Mononuclear cell (primary cell): ENCODE data around the gene ORC5. TPM values are rescaled to one million over a fixed set of nuclear protein-coding genes. Genes with fewer than 3 reads are reported as not detected.

Experiments used
- H3K27me3 ChIP-seq: 2 replicates; pipeline ENCODE4 v1.6.0; 2011; ENCODE audit warnings: low read length, control low read depth; ENCODE audit not compliant: insufficient read depth
- H3K4me1 ChIP-seq: 2 replicates; pipeline ENCODE4 v1.5.1; 2011; ENCODE audit warnings: mild to moderate bottlenecking, low read length, control low read depth; ENCODE audit not compliant: insufficient read depth
- H3K4me3 ChIP-seq: 2 replicates; pipeline ENCODE4 v1.5.1; 2011; ENCODE audit warnings: mild to moderate bottlenecking, low read length, moderate library complexity
- H3K9me3 ChIP-seq: 2 replicates; pipeline ENCODE4 v1.5.1; 2011; ENCODE audit warnings: low read depth, mild to moderate bottlenecking, control low read depth, low read length
- total RNA-seq: library from RNA; depleted of rRNA; stranded (reverse); fragments of >200 nt; gene quantifications from one replicate; pipeline ENCODE4 v1.2.3, GENCODE V29; 2012

Gene ORC5
- total RNA-seq, 1 donor, result 19.4 TPM

- H3K27me3 ChIP-seq, result no peaks in the 10 kb centered on the region
Observed at GRCh38 chr7:104124893-104125477, 82.8 kb downstream of the ORC5 start.

GRCh38 chr7:104124469-104124868 is 83.3 kb downstream of the ORC5 start:
- Histone ChIP-seq H3K4me1 (no peaks in the 10 kb centered on the region), H3K27me3 (no peaks in the 10 kb centered on the region), H3K9me3 (no peaks in the 10 kb centered on the region), H3K4me3 (no peak overlapping the region)

More at GRCh38 chr7:104124893-104125477, 82.8 kb downstream of the ORC5 start:
- Histone ChIP-seq H3K4me3 (no peak overlapping the region), H3K4me1 (no peaks in the 10 kb centered on the region), H3K9me3 (no peaks in the 10 kb centered on the region)

GRCh38 chr7:104123786-104124185 is 84.0 kb downstream of the ORC5 start:
- Histone ChIP-seq H3K4me1 (no peaks in the 10 kb centered on the region), H3K27me3 (no peaks in the 10 kb centered on the region), H3K9me3 (no peaks in the 10 kb centered on the region), H3K4me3 (no peak overlapping the region)

GRCh38 chr7:104113788-104114187 is 94.0 kb downstream of the ORC5 start:
- H3K4me3 ChIP-seq, result no peak overlapping the region
- no peaks in the 10 kb centered on the region for H3K4me1 ChIP-seq
- H3K9me3 ChIP-seq, result no peaks in the 10 kb centered on the region
- H3K27me3 ChIP-seq, result peaks cover 5% of the 10 kb centered on the region

DNA sequence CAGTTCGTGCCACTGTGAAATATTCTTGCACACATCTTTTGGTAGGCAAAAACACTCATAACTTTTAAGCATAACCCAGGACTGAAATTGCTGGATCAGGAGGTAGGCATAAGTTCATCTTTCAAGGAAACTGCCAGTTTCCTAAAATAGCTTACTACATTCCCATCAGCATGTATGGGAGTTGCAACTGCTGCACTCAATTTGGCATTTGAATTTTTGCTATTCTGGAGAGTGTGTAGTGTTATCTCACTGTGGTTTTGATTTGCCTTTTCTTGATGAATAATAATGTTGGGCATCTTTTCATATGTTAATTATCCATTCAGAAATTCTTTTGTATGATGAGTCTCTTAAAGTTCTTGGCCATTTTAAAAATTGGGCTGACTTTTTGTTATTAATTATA is 95.2 kb downstream of the ORC5 start:
- peaks cover 5% of the 10 kb centered on the region for H3K27me3 ChIP-seq
- H3K4me3 ChIP-seq, result no peak overlapping the region
- no peaks in the 10 kb centered on the region for H3K4me1 ChIP-seq
- H3K9me3 ChIP-seq, result no peaks in the 10 kb centered on the region

- Histone ChIP-seq H3K4me1 (no peaks in the 10 kb centered on the region), H3K9me3 (no peaks in the 10 kb centered on the region), H3K27me3 (peaks cover 5% of the 10 kb centered on the region), H3K4me3 (no peak overlapping the region)
Observed at GRCh38 chr7:104111271-104111670, 96.5 kb downstream of the ORC5 start.

DNA sequence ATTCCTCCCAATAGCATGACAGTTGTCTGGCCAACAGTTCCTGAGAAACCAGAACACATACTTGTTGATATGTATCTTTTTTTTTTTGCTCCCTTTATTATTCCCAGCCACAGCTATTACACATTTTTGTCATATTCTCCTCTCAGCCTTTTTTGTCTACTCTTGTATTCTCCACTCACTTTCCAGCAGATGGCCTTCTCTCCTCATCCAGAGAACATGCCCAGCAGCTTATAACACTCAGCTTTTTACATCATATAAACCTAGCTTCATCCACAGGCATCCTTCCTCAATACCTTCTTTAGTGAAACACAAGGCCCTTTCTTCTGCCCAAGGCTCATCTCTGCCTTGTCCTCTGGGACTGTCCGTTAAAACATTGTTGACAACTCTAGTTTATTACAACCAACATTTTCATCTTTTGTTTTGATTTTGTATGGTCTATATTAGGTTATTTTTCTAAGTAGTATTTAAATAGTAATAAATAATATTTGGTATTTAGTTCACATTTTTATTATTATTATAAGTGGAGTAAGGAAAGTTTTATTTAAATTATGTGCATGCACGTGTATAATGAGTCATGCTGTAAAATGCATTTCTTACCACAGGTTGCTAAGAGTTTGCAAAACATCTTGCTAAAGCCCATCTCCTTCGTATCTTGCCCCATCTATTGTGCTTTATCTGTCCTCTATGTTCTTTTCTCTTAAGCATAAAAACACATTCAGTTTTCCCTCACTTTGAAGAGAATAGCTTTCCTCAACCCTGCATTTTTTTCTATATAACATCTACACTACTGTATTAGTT is 101.5 kb downstream of the ORC5 start:
- Histone ChIP-seq H3K4me3 (no peak overlapping the region), H3K27me3 (peaks cover 4% of the 10 kb centered on the region), H3K9me3 (no peaks in the 10 kb centered on the region), H3K4me1 (no peaks in the 10 kb centered on the region)

GRCh38 chr7:104098890-104099289 is 108.9 kb downstream of the ORC5 start:
- Histone ChIP-seq H3K27me3 (no peaks in the 10 kb centered on the region), H3K4me3 (no peak overlapping the region), H3K9me3 (no peaks in the 10 kb centered on the region), H3K4me1 (no peaks in the 10 kb centered on the region)

- H3K27me3 ChIP-seq, result no peaks in the 10 kb centered on the region
- no peaks in the 10 kb centered on the region for H3K4me1 ChIP-seq
- no peaks in the 10 kb centered on the region for H3K9me3 ChIP-seq
- H3K4me3 ChIP-seq, result no peak overlapping the region
Observed at GRCh38 chr7:104096683-104097082, 111.1 kb downstream of the ORC5 start.

DNA sequence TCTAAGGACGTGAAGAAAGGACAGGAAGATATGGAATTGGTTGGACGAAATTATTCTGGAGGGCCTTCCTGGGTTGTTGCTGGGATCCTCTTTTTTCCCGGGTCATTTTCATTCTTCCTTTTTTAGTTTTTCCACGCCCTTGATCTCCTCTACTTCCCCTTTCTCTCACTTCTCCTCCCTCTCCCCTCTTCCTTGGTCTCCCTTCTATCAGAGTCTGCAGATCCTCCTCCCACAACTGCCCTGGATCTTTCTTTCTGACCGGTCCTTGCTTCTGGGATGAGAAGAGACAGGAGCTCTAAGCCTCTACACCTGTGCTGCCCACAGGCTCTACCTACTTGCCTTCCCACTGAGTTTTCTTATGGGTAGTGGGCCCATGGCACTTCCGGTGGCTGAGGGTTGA is 114.7 kb downstream of the ORC5 start:
- H3K4me1 ChIP-seq, result no peaks in the 10 kb centered on the region
- no peaks in the 10 kb centered on the region for H3K27me3 ChIP-seq
- H3K4me3 ChIP-seq, result no peak overlapping the region
- no peaks in the 10 kb centered on the region for H3K9me3 ChIP-seq

- Histone ChIP-seq H3K27me3 (no peaks in the 10 kb centered on the region), H3K9me3 (no peaks in the 10 kb centered on the region), H3K4me3 (no peak overlapping the region), H3K4me1 (no peaks in the 10 kb centered on the region)
Observed at GRCh38 chr7:104091242-104091641, 116.6 kb downstream of the ORC5 start.

- H3K27me3 ChIP-seq, result no peaks in the 10 kb centered on the region
- no peaks in the 10 kb centered on the region for H3K4me1 ChIP-seq
- no peaks in the 10 kb centered on the region for H3K9me3 ChIP-seq
- no peak overlapping the region for H3K4me3 ChIP-seq
Observed at GRCh38 chr7:104089612-104090011, 118.2 kb downstream of the ORC5 start.

GRCh38 chr7:104089061-104089460 is 118.8 kb downstream of the ORC5 start:
- Histone ChIP-seq H3K4me1 (no peaks in the 10 kb centered on the region), H3K4me3 (no peak overlapping the region), H3K27me3 (no peaks in the 10 kb centered on the region), H3K9me3 (no peaks in the 10 kb centered on the region)
